GM18951 (cell line): ENCODE results near the gene CLEC4G.
"Not testable (repeated sequence)": the region's sequence is repeated elsewhere in the genome, so short reads cannot be mapped to it uniquely, and the experiment has no call there.

Experiments
- POLR2A ChIP-seq: IDR thresholded peaks from 4 replicates; pipeline ENCODE4 v1.6.1; 2011; ENCODE audit warnings: mild to moderate bottlenecking; ENCODE audit not compliant: insufficient read length, insufficient read depth; ENCODE audit errors: extremely low read depth
- in situ Hi-C: fragments of 300-500 bp; cut with MboI; formaldehyde crosslinking; loops from one replicate; pipeline ENCODE4 v1.12.0; 2022; ENCODE audit warnings: low sequenced_read_pairs, mixed read lengths, inconsistent platforms; ENCODE audit not compliant: unreplicated experiment

The CLEC4G gene

GRCh38 chr19:7762719-7763293 is 30.9 kb upstream of the CLEC4G start, which contains the start of gene CLEC4M:
Gene CLEC4M, plus strand, starts transcription at chr19:7763243. Its CDS starts 24 bp downstream, at chr19:7763267.
- no peak for TF ChIP-seq POLR2A
- in situ Hi-C loops, result no loop called here

GRCh38 chr19:7759156-7759555 is 27.2 kb upstream of the CLEC4G start:
- in situ Hi-C loops, result no loop called here
- no peak for TF ChIP-seq POLR2A

GRCh38 chr19:7757358-7757757 is 25.4 kb upstream of the CLEC4G start:
- in situ Hi-C loops, result no loop called here
- no peak for TF ChIP-seq POLR2A

GRCh38 chr19:7756258-7756657 is 24.3 kb upstream of the CLEC4G start:
- TF ChIP-seq POLR2A, result no peak
- in situ Hi-C loops, result no loop called here

- in situ Hi-C loops, result no loop called here
- no peak for TF ChIP-seq POLR2A
Observed at GRCh38 chr19:7751157-7751783, 19.4 kb upstream of the CLEC4G start.

GRCh38 chr19:7748756-7749155 is 16.8 kb upstream of the CLEC4G start:
- in situ Hi-C loops, result no loop called here
- no peak for TF ChIP-seq POLR2A

GRCh38 chr19:7748171-7748570 is 16.3 kb upstream of the CLEC4G start:
- no peak for TF ChIP-seq POLR2A
- in situ Hi-C loops, result no loop called here

GRCh38 chr19:7746903-7747884 is 15.3 kb upstream of the CLEC4G start, which contains the start of gene CD209:
Gene CD209, minus strand, starts transcription at chr19:7747534. Its CDS starts 23 bp downstream, at chr19:7747511.
- no peak for TF ChIP-seq POLR2A
- in situ Hi-C loops, result no loop called here

- in situ Hi-C loops, result not testable (repeated sequence)
Observed at GRCh38 chr19:7746306-7746705, 14.4 kb upstream of the CLEC4G start.

- TF ChIP-seq POLR2A, result no peak
- in situ Hi-C loops, result no loop called here
Observed at GRCh38 chr19:7744871-7745650, 13.2 kb upstream of the CLEC4G start.

- no peak for TF ChIP-seq POLR2A
- in situ Hi-C loops, result no loop called here
Observed at GRCh38 chr19:7744199-7744786, 12.4 kb upstream of the CLEC4G start.

- no peak for TF ChIP-seq POLR2A
- in situ Hi-C loops, result no loop called here
Observed at GRCh38 chr19:7743425-7743841, 11.5 kb upstream of the CLEC4G start.
